GM18868 (cell line): ENCODE measurements around the gene FLVCR1.
"Not testable (repeated sequence)": the region's sequence is repeated elsewhere in the genome, so short reads cannot be mapped to it uniquely, and the experiment has no call there.

Experiments used
- ATAC-seq: cut with Tn5 transposase; IDR thresholded peaks from one replicate; pipeline ENCODE4 v1.9.1; 2021; ENCODE audit warnings: mild to moderate bottlenecking, moderate library complexity; ENCODE audit not compliant: unreplicated experiment

FLVCR1 gene

GRCh38 chr1:212857992-212858460, at the start of gene FLVCR1:
Gene FLVCR1, plus strand, starts transcription at chr1:212858275. Its CDS starts 178 bp downstream, at chr1:212858453.
- ATAC-seq: peak; percentile 98

GRCh38 chr1:212814537-212815334, 43.3 kb upstream of the FLVCR1 start:
- no peak for ATAC-seq

DNA sequence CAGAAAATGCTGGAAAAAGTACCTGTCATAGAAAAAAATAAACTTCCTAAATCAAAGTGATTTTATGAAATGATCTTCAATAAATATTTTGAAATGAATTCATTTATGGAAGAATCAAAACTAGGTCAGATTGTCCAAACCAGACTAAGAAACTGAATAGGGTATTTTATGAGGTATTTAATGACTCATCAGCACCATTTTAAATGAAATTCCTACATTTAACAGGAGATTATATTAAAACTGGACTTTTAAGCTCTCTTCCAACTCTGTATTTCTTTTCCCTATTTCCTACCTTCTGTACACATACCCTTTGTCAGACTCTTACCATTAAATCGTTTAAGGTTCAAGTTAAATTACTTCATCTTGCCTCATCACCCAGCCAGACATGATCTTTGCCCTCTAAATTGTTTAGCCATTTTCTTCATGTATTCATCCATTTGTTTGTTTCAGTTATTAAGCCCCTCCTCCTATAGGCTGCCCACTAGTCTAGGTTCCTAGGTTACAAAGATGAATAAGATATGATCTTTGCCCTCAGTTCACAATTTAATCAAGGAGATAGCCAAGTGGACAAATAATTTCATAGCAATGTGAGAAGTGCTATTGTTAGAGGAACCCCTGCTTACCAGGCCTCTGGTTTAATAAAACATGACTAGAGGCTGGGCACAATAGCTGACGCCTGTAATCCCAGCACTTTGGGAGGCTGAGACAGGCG, 41.4 kb upstream of the FLVCR1 start:
- ATAC-seq: no peak

GRCh38 chr1:212819726-212820125, 38.3 kb upstream of the FLVCR1 start:
- ATAC-seq: peak; percentile 76

GRCh38 chr1:212820969-212821368, 37.1 kb upstream of the FLVCR1 start:
- no peak for ATAC-seq

DNA sequence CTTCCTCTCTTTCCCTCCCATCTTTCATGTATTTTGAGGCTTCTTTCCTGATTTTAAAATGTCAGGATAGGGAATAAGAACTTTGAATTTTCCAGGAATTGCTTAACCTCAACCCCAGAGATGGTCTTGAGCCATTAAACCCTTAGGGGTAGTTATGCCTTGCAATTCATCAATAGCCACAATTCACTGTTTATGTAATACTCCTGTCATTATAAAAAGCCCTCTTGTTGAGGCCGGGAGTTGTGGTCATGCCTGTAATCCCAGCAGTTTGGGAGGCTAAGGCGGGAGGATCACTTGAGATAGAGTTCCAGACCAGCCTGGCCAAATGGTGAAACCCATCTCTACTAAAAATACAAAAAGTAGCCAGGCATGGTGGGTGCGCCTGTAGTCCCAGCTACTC, 35.1 kb upstream of the FLVCR1 start:
- ATAC-seq: no peak

DNA sequence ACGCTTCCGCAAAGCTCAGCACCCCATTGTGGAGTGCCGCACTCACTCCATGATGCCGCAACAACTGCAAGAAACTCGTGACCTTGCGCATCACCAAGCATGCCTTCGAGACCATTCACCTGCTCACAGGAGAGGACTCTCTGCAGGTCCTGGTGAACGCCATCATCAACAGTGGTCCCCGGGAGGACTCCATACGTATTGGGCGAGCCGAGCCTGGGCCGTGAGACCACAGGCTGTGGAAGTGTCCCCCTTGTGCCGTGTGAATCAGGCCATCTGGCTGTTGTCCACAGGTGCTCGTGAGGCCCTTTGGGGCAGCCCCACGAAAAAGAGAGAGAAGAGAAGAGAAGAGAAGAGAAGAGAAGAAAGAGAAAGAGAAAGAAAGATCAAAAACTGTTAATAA, 33.9 kb upstream of the FLVCR1 start:
- ATAC-seq: no peak

DNA sequence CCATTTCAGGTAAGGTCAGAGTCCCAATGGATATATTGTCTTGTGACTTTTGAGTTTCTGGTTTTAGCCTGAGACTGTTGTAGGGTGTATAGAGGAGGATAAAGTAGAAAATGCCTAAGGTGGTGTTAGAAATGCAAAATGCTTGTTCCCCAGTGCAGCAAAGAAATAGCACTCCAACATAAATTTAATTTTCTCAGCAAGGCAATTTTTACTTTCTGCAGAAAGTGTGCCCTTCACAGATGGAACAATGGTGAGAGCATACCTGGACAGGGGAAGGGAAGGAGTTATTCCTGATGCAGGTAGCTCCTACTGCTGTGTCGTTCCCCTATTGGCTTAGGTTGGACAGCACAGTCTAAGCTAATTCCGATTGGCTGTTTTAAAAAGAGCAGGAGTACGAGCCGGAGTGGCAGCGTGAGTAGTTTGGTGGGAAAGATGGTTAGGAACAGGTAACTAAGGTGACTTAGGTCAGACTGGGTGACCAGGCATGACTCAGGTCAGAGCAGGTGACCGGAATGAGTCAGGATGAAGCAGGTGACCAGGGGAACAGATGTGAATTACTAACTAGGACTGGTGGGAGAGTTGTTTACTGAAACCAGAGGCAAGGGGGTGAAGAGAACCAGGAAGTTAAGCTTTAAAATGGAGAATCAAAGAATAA, 32.1 kb upstream of the FLVCR1 start:
- no peak for ATAC-seq

DNA sequence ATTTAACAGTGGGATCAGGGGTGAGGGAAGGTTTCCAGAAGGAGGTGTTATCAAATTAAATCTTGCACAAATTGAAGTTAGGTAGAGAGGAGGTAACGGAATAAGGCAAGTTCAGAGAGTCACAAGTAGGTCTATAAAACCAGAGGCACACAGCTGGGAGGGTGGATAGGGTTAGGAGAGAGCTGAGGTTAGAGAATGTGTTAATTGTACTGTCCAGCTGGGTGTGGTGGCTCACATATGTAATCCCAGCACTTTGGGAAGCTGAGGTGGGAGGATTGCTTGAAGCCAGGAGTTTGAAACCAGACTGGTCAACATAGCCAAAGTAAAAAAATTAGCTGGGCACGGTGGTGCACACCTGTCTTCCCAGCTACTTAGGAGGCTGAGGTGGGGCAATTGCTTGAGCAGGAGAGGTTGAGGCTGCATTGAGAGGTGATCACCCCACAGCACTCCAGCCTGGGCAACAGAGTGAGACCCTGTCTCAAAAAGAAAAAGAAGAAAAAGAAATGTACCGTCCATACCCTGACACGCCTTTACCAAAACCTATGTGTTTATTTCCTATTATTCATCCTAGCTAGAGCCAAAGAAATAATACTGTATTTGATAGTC, 30.8 kb upstream of the FLVCR1 start:
- no peak for ATAC-seq

- ATAC-seq: no peak
Observed at GRCh38 chr1:212827831-212828278, 30.2 kb upstream of the FLVCR1 start.

- no peak for ATAC-seq
Observed at GRCh38 chr1:212828395-212828794, 29.7 kb upstream of the FLVCR1 start.

DNA sequence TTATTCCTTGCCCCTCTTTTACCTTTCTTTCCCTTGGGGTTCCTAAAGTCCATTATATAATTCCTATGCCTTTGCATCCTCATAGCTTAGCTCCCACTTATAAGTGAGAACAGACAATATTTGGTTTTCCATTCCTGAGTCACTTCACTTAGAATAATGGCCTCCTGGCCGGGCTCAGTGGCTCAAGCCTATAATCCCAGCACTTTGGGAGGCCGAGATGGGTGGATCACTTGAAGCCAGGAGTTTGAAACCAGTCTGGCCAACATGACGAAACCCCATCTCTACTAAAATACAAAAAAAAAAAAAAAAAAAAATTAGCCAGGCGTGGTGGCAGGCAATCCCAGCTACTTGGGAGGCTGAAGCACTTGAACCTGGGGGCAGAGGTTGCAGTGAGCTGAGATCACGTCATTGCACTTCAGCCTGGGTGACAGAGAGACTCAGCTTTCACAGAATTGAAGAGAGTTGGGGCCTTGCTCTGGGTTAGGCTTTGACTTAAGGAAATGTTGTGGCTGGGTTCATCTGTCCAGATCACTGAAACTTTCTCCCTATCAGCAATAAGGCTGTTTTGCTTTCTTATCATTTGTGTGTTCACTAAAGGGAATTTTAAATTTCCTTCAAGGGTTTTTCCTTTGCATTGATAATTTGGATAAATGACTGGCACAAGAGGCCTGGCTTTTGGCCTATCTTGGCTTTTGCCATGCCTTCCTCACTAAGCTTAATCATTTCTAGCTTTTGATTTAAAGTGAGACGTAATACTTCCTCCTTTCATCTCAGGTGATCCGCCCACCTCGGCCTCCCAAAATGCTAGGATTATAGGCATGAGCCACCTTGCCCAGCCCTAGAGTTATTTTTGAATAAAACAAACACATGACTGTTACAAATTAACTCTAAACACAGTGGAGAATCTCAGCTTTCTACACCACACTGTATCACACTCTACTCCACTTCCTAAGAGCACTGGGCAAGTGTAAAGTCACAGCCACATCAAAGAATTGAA, 24.6 kb upstream of the FLVCR1 start:
- ATAC-seq: peak; percentile 68

GRCh38 chr1:212838145-212838544, 19.9 kb upstream of the FLVCR1 start:
- ATAC-seq: no peak

DNA sequence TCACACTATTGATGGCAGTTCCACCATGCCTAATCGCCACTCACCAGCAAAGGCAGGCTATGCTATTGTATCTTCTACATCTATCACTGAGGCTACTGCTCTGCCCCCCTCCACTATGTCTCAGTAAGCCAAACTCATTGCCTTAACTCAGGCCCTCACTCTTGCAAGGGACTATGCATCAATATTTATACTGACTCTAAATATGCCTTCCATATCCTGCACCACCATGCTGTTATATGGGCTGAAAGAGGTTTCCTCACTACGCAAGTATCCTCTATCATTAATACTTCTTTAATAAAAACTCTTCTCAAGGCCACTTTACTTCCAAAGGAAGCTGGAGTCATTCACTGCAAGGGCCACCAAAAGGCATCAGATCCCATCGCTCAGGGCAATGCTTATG, 13.6 kb upstream of the FLVCR1 start:
- ATAC-seq: not testable (repeated sequence)

- no peak for ATAC-seq
Observed at GRCh38 chr1:212847549-212847948, 10.5 kb upstream of the FLVCR1 start, which contains the start of gene SPATA45. Gene SPATA45, minus strand, starts transcription at chr1:212847649. Its CDS starts 11,500 bp downstream, at chr1:212836149.

DNA sequence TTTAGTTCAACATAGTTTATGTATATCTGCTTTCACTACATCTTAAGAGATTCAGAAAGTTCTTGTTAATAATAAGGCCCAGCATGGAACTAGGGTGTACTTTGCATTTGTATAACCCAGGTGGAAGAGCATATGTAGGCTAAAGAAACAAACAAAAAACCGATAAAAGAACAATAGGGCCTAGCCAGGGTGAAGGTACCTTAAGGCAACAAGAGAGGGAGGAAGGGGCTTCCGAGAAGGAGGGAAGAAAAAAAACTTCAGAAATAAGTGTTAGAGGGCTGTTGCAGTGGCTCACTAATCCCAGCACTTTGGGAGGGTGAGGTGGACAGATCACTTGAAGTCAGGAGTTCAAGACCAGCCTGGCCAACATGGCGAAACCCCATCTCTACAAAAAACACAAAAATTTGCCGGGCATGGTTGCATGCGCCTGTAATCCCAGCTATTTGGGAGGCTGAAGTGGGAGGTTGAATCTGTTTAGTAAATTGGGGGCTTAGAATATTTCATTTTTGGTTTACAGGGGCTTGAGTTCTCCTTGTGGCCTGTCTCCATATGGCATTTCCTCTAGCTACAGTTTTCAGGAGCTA, 5.9 kb upstream of the FLVCR1 start:
- no peak for ATAC-seq

GRCh38 chr1:212853658-212854057, 4.4 kb upstream of the FLVCR1 start:
- ATAC-seq: no peak

DNA sequence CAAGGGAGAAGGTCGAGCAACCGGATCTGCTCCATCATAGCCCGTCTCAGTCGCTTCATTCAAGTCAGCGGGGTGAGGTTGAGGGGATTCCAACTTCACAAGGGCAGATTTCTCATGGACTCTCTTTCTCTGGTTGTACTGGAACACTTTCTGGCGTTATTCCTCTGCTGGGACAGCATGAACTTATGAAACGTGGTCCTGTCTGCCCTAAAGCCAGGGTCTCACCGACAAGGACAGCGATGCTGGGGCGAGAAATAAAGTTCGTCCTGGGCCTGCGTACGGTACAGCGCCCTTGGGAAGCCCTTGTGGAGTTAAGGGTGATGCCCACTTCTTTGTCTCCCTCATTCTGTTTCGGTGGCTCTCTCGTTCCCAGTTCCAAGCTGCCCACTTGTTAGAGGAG, 1.3 kb upstream of the FLVCR1 start:
- no peak for ATAC-seq

GRCh38 chr1:212858461-212859265, 588 bp downstream of the FLVCR1 start:
- ATAC-seq: peak; percentile 14
